PC-3 (cell line): ENCODE results near the gene CASQ2. TPM values are rescaled to one million over a fixed set of nuclear protein-coding genes. Genes with fewer than 3 reads are reported as not detected.

ENCODE experiments used
- ATAC-seq: fragments of 200-7000 bp; cut with Tn5 transposase; 2 replicates; pipeline ENCODE4 v1.9.1; 2020; ENCODE audit warnings: mild to moderate bottlenecking, moderate library complexity
- BruUV-seq: library from RNA; stranded (reverse); fragments of 400-500 nt; replicated peaks from 2 replicates; lab custom pipeline; 2021; lab: Mats Ljungman, UMichigan
- CTCF ChIA-PET: fragments of 300-600 bp; sonication (Branson Sonifier 250); formaldehyde crosslinking; loops from one replicate; lab custom pipeline; 2022; ENCODE audit warnings: antibody characterized with exemption; lab: Charles Lee
- POLR2A ChIA-PET: fragments of 300-600 bp; sonication (Branson Sonifier 250); formaldehyde crosslinking; loops from one replicate; lab custom pipeline; 2022; ENCODE audit warnings: antibody characterized with exemption; ENCODE audit not compliant: unreplicated experiment; lab: Charles Lee
- DNase-seq: peaks from one replicate; pipeline ENCODE4 v3.0.0-alpha.2; 2015
- H2AFZ ChIP-seq: fragments of 300-600 bp; sonication (generic); 2 replicates; pipeline ENCODE4 v1.6.0; 2016; ENCODE audit warnings: antibody characterized with exemption, low read length
- H3F3A ChIP-seq: fragments of 300-600 bp; sonication (generic); one replicate; pipeline ENCODE4 v1.6.0; 2017; ENCODE audit warnings: antibody characterized with exemption, low read length, control low read depth, mild to moderate bottlenecking; ENCODE audit not compliant: unreplicated experiment
- H3K27ac ChIP-seq: fragments of 300-600 bp; sonication (generic); 2 replicates; pipeline ENCODE4 v1.5.1; 2016; ENCODE audit warnings: mild to moderate bottlenecking, low read length
- H3K27me3 ChIP-seq: fragments of 300-600 bp; sonication (generic); 2 replicates; pipeline ENCODE4 v1.6.1; 2016; ENCODE audit warnings: low read length, mixed read lengths
- H3K36me3 ChIP-seq: fragments of 300-600 bp; sonication (generic); 2 replicates; pipeline ENCODE4 v1.6.1; 2016; ENCODE audit warnings: low read depth, mixed run types, low read length, mixed read lengths
- H3K4me1 ChIP-seq: fragments of 300-600 bp; sonication (generic); 2 replicates; pipeline ENCODE4 v1.5.1; 2016; ENCODE audit warnings: low read length; ENCODE audit not compliant: insufficient read depth
- H3K4me2 ChIP-seq: fragments of 300-600 bp; sonication (generic); 2 replicates; pipeline ENCODE4 v1.6.0; 2016; ENCODE audit warnings: low read length
- H3K4me3 ChIP-seq: fragments of 300-600 bp; sonication (generic); 2 replicates; pipeline ENCODE4 v1.5.1; 2016; ENCODE audit warnings: mild to moderate bottlenecking, low read length, mixed read lengths
- H3K79me2 ChIP-seq: fragments of 300-600 bp; sonication (generic); 2 replicates; pipeline ENCODE4 v1.6.1; 2017; ENCODE audit warnings: low read length, mixed read lengths
- H3K9ac ChIP-seq: fragments of 300-600 bp; sonication (generic); 2 replicates; pipeline ENCODE4 v1.6.0; 2016; ENCODE audit warnings: mild to moderate bottlenecking, low read length
- H3K9me2 ChIP-seq: fragments of 300-600 bp; sonication (generic); replicated peaks from 2 replicates; pipeline ENCODE4 v1.6.1; 2016; ENCODE audit warnings: mixed run types, low read length, mixed read lengths
- H3K9me3 ChIP-seq: fragments of 300-600 bp; sonication (generic); 2 replicates; pipeline ENCODE4 v1.6.1; 2016; ENCODE audit warnings: low read length, mixed read lengths
- H4K20me1 ChIP-seq: fragments of 300-600 bp; sonication (generic); 2 replicates; pipeline ENCODE4 v1.6.1; 2016; ENCODE audit warnings: low read length, mixed read lengths
- CTCF ChIP-seq: fragments of 300-600 bp; sonication (generic); conservative IDR thresholded peaks from 2 replicates; pipeline ENCODE4 v1.5.1; 2017; ENCODE audit warnings: antibody characterized with exemption, low read depth, mild to moderate bottlenecking, low read length
- EZH2 ChIP-seq: fragments of 300-600 bp; sonication (generic); IDR thresholded peaks from one replicate; pipeline ENCODE4 v1.6.1; 2017; ENCODE audit warnings: antibody characterized with exemption, mild to moderate bottlenecking, low read length; ENCODE audit not compliant: unreplicated experiment
- EZH2phosphoT487 ChIP-seq: fragments of 300-600 bp; sonication (generic); IDR thresholded peaks from 2 replicates; pipeline ENCODE4 v1.6.1; 2018; ENCODE audit warnings: mild to moderate bottlenecking, antibody characterized with exemption, low read length, borderline replicate concordance
- intact Hi-C: fragments of 100-400 bp; cut with micrococcal nuclease; formaldehyde crosslinking; loops from 2 replicates; pipeline ENCODE4 v1.9.0; 2023
- total RNA-seq: library from RNA; depleted of rRNA; stranded (reverse); fragments of >200 nt; gene quantifications from 2 replicates; pipeline ENCODE4 v1.2.3, GENCODE V29; 2014

CASQ2 gene
- total RNA-seq, 1 experiment from 2014 or later: not detected

GRCh38 chr1:115762779-115763178 lies 5.7 kb downstream of the CASQ2 start:
- no peak overlapping the region for H3K27ac ChIP-seq
- no peaks in the 10 kb centered on the region for H3K27me3 ChIP-seq
- H3K4me1 ChIP-seq: no peaks in the 10 kb centered on the region
- no peaks in the 10 kb centered on the region for H3K9me3 ChIP-seq
- BruUV-seq: no TSS peak
- no peaks in the 10 kb centered on the region for H3K36me3 ChIP-seq
- no peaks in the 10 kb centered on the region for H3K9me2 ChIP-seq
- H3K4me3 ChIP-seq: no peak overlapping the region
- H3K4me2 ChIP-seq: no peak overlapping the region
- no peak overlapping the region for H2AFZ ChIP-seq
- intact Hi-C loops: no loop called here
- DNase-seq: no peak
- ChIA-PET CTCF (interaction anchor here (0.6 kb wide), 1 partner anchor 154 kb away, joined by 5 read pairs; no protein-coding TSS in a partner anchor), POLR2A (interaction anchor here (0.5 kb wide), 1 partner anchor 225 kb away, joined by 3 read pairs; no protein-coding TSS in a partner anchor)
- no peaks in the 10 kb centered on the region for H3F3A ChIP-seq
- TF ChIP-seq EZH2phosphoT487 (no peak), EZH2 (no peak), CTCF (no peak)
- H3K79me2 ChIP-seq: no peaks in the 10 kb centered on the region
- H3K9ac ChIP-seq: no peak overlapping the region
- no peaks in the 10 kb centered on the region for H4K20me1 ChIP-seq
- no peak for ATAC-seq

GRCh38 chr1:115761601-115762302 lies 6.8 kb downstream of the CASQ2 start:
- POLR2A ChIA-PET: no interaction called here
- no peaks in the 10 kb centered on the region for H3K79me2 ChIP-seq
- CTCF ChIA-PET: interaction anchor here (0.6 kb wide), 1 partner anchor 55 kb away, joined by 3 read pairs; no protein-coding TSS in a partner anchor
- no peaks in the 10 kb centered on the region for H3K27me3 ChIP-seq
- no peak overlapping the region for H3K27ac ChIP-seq
- H4K20me1 ChIP-seq: no peaks in the 10 kb centered on the region
- no peaks in the 10 kb centered on the region for H3K4me1 ChIP-seq
- no peak overlapping the region for H3K4me3 ChIP-seq
- ATAC-seq (no peak), DNase-seq (peak; percentile 44)
- H3K9ac ChIP-seq: no peak overlapping the region
- H2AFZ ChIP-seq: no peak overlapping the region
- no TSS peak for BruUV-seq
- TF ChIP-seq EZH2phosphoT487: no peak
- no peak for TF ChIP-seq EZH2
- TF ChIP-seq CTCF: no peak
- H3F3A ChIP-seq: no peaks in the 10 kb centered on the region
- intact Hi-C loops: no loop called here
- no peaks in the 10 kb centered on the region for H3K9me2 ChIP-seq
- H3K36me3 ChIP-seq: no peaks in the 10 kb centered on the region
- no peaks in the 10 kb centered on the region for H3K9me3 ChIP-seq
- no peak overlapping the region for H3K4me2 ChIP-seq

GRCh38 chr1:115757856-115758255 lies 10.7 kb downstream of the CASQ2 start:
- Histone ChIP-seq H3F3A (no peaks in the 10 kb centered on the region), H3K9me2 (no peaks in the 10 kb centered on the region), H3K27ac (no peak overlapping the region), H3K9ac (no peak overlapping the region), H3K4me2 (no peak overlapping the region), H3K4me3 (no peak overlapping the region), H4K20me1 (no peaks in the 10 kb centered on the region), H3K79me2 (no peaks in the 10 kb centered on the region), H3K4me1 (no peaks in the 10 kb centered on the region), H3K27me3 (no peaks in the 10 kb centered on the region), H3K9me3 (no peaks in the 10 kb centered on the region), H2AFZ (no peak overlapping the region), H3K36me3 (no peaks in the 10 kb centered on the region)
- intact Hi-C loops: no loop called here
- TF ChIP-seq CTCF: no peak
- TF ChIP-seq EZH2phosphoT487: no peak
- no peak for TF ChIP-seq EZH2
- ATAC-seq (no peak), DNase-seq (no peak)
- ChIA-PET CTCF (no interaction called here), POLR2A (no interaction called here)
- no TSS peak for BruUV-seq
